PC-9 (cell line): ENCODE measurements around the gene EPM2AIP1.

Experiments
- CTCF ChIP-seq: fragments of 200-600 bp; sonication (generic); conservative IDR thresholded peaks from 2 replicates; pipeline ENCODE4 v1.6.1; 2017; ENCODE audit warnings: mixed run types, antibody characterized with exemption, mild to moderate bottlenecking, moderate library complexity
- EZH2 ChIP-seq: fragments of 200-600 bp; sonication (generic); IDR thresholded peaks from 2 replicates; pipeline ENCODE4 v1.8.0; 2017; ENCODE audit warnings: antibody characterized with exemption, low read depth

- TF ChIP-seq CTCF (no peak), EZH2 (no peak)
Observed at GRCh38 chr3:36969085-36969484, 23.8 kb downstream of the EPM2AIP1 start.
